Osteoblast (primary cell): ENCODE measurements around the gene PRRX1. TPM values are rescaled to one million over a fixed set of nuclear protein-coding genes. Genes with fewer than 3 reads are reported as not detected.
A peak's percentile ranks its signal among the peaks of the same experiment; 100 is the strongest.

Source experiments
- DNase-seq: peaks from one replicate; pipeline ENCODE4 v3.0.0; 2011; ENCODE audit warnings: low spot score, mixed read lengths; ENCODE audit not compliant: insufficient read length; ENCODE audit errors: missing footprints
- H2AFZ ChIP-seq: 2 replicates; pipeline ENCODE4 v1.6.0; 2011; ENCODE audit warnings: mild to moderate bottlenecking, low read length
- H3K27ac ChIP-seq: 2 replicates; pipeline ENCODE4 v1.5.1; 2011; ENCODE audit warnings: mild to moderate bottlenecking, low read depth, low read length, moderate library complexity
- H3K27me3 ChIP-seq: 2 replicates; pipeline ENCODE4 v1.6.0; 2012; ENCODE audit warnings: mild to moderate bottlenecking, control low read depth, inconsistent platforms, low read length, moderate library complexity; ENCODE audit not compliant: insufficient read depth
- H3K36me3 ChIP-seq: 2 replicates; pipeline ENCODE4 v1.5.1; 2011; ENCODE audit warnings: mild to moderate bottlenecking, low read length, control low read depth, moderate library complexity; ENCODE audit not compliant: insufficient read depth
- H3K4me1 ChIP-seq: 2 replicates; pipeline ENCODE4 v1.5.1; 2011; ENCODE audit warnings: mild to moderate bottlenecking, low read length, control low read depth, moderate library complexity; ENCODE audit not compliant: insufficient read depth
- H3K4me2 ChIP-seq: 2 replicates; pipeline ENCODE4 v1.6.0; 2011; ENCODE audit warnings: mild to moderate bottlenecking, low read length; ENCODE audit not compliant: insufficient read depth
- H3K4me3 ChIP-seq: fragments of 200-600 bp; sonication (generic); 3 replicates; pipeline ENCODE4 v1.5.1; 2012; ENCODE audit warnings: mild to moderate bottlenecking, low read length, inconsistent platforms; ENCODE audit not compliant: insufficient read depth
- H3K79me2 ChIP-seq: 2 replicates; pipeline ENCODE4 v1.6.0; 2012; ENCODE audit warnings: mild to moderate bottlenecking, low read length, control low read depth, inconsistent platforms; ENCODE audit not compliant: insufficient read depth
- H3K9me3 ChIP-seq: 2 replicates; pipeline ENCODE4 v1.5.1; 2011; ENCODE audit warnings: low read depth, low read length, control low read depth
- H4K20me1 ChIP-seq: 2 replicates; pipeline ENCODE4 v1.6.0; 2012; ENCODE audit warnings: mild to moderate bottlenecking, low read length, control low read depth; ENCODE audit not compliant: insufficient read depth
- CTCF ChIP-seq: IDR thresholded peaks from 2 replicates; pipeline ENCODE4 v1.5.1; 2011; ENCODE audit warnings: mild to moderate bottlenecking, low read depth, low read length, moderate library complexity; ENCODE audit errors: extremely low read depth
- total RNA-seq: library from RNA; depleted of rRNA; stranded (reverse); fragments of >200 nt; gene quantifications from 2 replicates; pipeline ENCODE4 v1.2.3, GENCODE V29; 2012

Gene PRRX1
- total RNA-seq, 1 donor: 307 TPM

- DNase-seq: no peak
- no peak overlapping the region for H3K4me2 ChIP-seq
- H2AFZ ChIP-seq: no peak overlapping the region
- no peak overlapping the region for H3K27ac ChIP-seq
- no peaks in the 10 kb centered on the region for H3K4me1 ChIP-seq
- no peaks in the 10 kb centered on the region for H3K9me3 ChIP-seq
- H3K36me3 ChIP-seq: peaks cover 16% of the 10 kb centered on the region
- no peaks in the 10 kb centered on the region for H4K20me1 ChIP-seq
- H3K79me2 ChIP-seq: no peaks in the 10 kb centered on the region
- TF ChIP-seq CTCF: no peak
- no peak overlapping the region for H3K4me3 ChIP-seq
- no peaks in the 10 kb centered on the region for H3K27me3 ChIP-seq
Measured at GRCh38 chr1:170741678-170742077, 77.7 kb downstream of the PRRX1 start.

GRCh38 chr1:170742600-170742999 lies 78.7 kb downstream of the PRRX1 start:
- Histone ChIP-seq H3K27me3 (no peaks in the 10 kb centered on the region), H3K79me2 (no peaks in the 10 kb centered on the region), H3K4me3 (no peak overlapping the region), H2AFZ (no peak overlapping the region), H3K27ac (no peak overlapping the region), H3K4me1 (no peaks in the 10 kb centered on the region), H3K9me3 (no peaks in the 10 kb centered on the region), H4K20me1 (no peaks in the 10 kb centered on the region), H3K36me3 (peaks cover 8% of the 10 kb centered on the region), H3K4me2 (no peak overlapping the region)
- TF ChIP-seq CTCF: no peak
- DNase-seq: no peak

- no peak for DNase-seq
- H3K36me3 ChIP-seq: peaks cover 4% of the 10 kb centered on the region
- H2AFZ ChIP-seq: no peak overlapping the region
- no peak overlapping the region for H3K4me2 ChIP-seq
- TF ChIP-seq CTCF: no peak
- no peaks in the 10 kb centered on the region for H3K79me2 ChIP-seq
- no peak overlapping the region for H3K27ac ChIP-seq
- H4K20me1 ChIP-seq: no peaks in the 10 kb centered on the region
- H3K27me3 ChIP-seq: no peaks in the 10 kb centered on the region
- H3K4me3 ChIP-seq: no peak overlapping the region
- H3K4me1 ChIP-seq: no peaks in the 10 kb centered on the region
- H3K9me3 ChIP-seq: no peaks in the 10 kb centered on the region
Measured at GRCh38 chr1:170743083-170743482, 79.2 kb downstream of the PRRX1 start.

GRCh38 chr1:170749549-170749948 lies 85.6 kb downstream of the PRRX1 start:
- TF ChIP-seq CTCF: no peak
- H3K9me3 ChIP-seq: no peaks in the 10 kb centered on the region
- H3K4me2 ChIP-seq: no peak overlapping the region

More at GRCh38 chr1:170749549-170749948, 85.6 kb downstream of the PRRX1 start:
- no peaks in the 10 kb centered on the region for H3K4me1 ChIP-seq
- H3K36me3 ChIP-seq: no peaks in the 10 kb centered on the region
- no peak for DNase-seq
- H3K27me3 ChIP-seq: no peaks in the 10 kb centered on the region
- H3K4me3 ChIP-seq: no peak overlapping the region
- no peak overlapping the region for H3K27ac ChIP-seq
- peak overlapping the region; percentile 54 for H2AFZ ChIP-seq
- H3K79me2 ChIP-seq: no peaks in the 10 kb centered on the region
- H4K20me1 ChIP-seq: no peaks in the 10 kb centered on the region
